Activated gamma-delta T cell treated with Interleukin-2 at 50 U/mL for 16 hours (primary cell): Measurements from ENCODE around the gene ANKRD33B.
"Not testable (repeated sequence)": the region's sequence is repeated elsewhere in the genome, so short reads cannot be mapped to it uniquely, and the experiment has no call there.

Experiments used
- DNase-seq: peaks from one replicate; pipeline ENCODE4 v3.0.0-alpha.2; 2020

The ANKRD33B gene

GRCh38 chr5:10562201-10563109 lies 1.4 kb upstream of the ANKRD33B start:
- no peak for DNase-seq

GRCh38 chr5:10563110-10563944 lies 543 bp upstream of the ANKRD33B start:
- DNase-seq = peak; percentile 26

GRCh38 chr5:10564838-10565784 lies 1.2 kb downstream of the ANKRD33B start:
- DNase-seq = no peak

GRCh38 chr5:10565785-10566542 lies 2.1 kb downstream of the ANKRD33B start:
- no peak for DNase-seq

GRCh38 chr5:10566543-10567068 lies 2.7 kb downstream of the ANKRD33B start:
- DNase-seq = no peak

- no peak for DNase-seq
These were observed 3.3 kb downstream of the ANKRD33B start for GRCh38 chr5:10567121-10567591.

- DNase-seq = no peak
These were observed 4.0 kb downstream of the ANKRD33B start for GRCh38 chr5:10567781-10568321.

- not testable (repeated sequence) for DNase-seq
These were observed 6.7 kb downstream of the ANKRD33B start for GRCh38 chr5:10570540-10570939.

GRCh38 chr5:10572451-10572850 lies 8.6 kb downstream of the ANKRD33B start:
- DNase-seq = no peak

- no peak for DNase-seq
These were observed 9.7 kb downstream of the ANKRD33B start for GRCh38 chr5:10573487-10574145.

GRCh38 chr5:10574879-10575278 lies 11.0 kb downstream of the ANKRD33B start:
- DNase-seq = not testable (repeated sequence)

- DNase-seq = no peak
These were observed 12.4 kb downstream of the ANKRD33B start for GRCh38 chr5:10576121-10576789.

- no peak for DNase-seq
These were observed 12.9 kb downstream of the ANKRD33B start for GRCh38 chr5:10576790-10577189.

- no peak for DNase-seq
These were observed 13.8 kb downstream of the ANKRD33B start for GRCh38 chr5:10577371-10578292.

- no peak for DNase-seq
These were observed 14.4 kb downstream of the ANKRD33B start for GRCh38 chr5:10578293-10578665.

- no peak for DNase-seq
These were observed 15.0 kb downstream of the ANKRD33B start for GRCh38 chr5:10578869-10579268.

- DNase-seq = no peak
These were observed 16.0 kb downstream of the ANKRD33B start for GRCh38 chr5:10579536-10580521.
